ENCODE measurements around the gene DENND5B.

DNA sequence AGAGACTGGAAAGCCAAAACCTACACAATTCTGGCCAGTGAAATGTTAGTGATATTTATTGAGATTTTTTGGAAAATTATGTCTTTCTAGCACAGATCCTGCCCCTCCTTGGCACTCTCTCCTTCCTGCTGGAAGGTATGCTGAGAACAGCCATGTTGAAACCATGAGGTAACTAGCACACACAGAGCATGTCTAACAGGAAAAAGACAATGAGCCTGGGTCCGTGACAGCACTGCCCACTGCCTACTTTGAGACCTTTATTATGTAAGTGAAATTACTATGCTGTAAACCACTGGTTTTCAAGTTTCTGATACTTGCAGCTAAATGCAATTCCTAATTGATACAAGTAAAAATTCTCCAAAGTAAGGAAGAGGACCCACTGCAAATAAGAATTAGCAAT lies 183.4 kb downstream of the DENND5B start:
- TF ChIP-seq FOXK2 (IDR thresholded peaks at IDR 0.05) (no peak), BHLHE40 (IDR thresholded peaks at IDR 0.05; ENCODE audit: borderline replicate concordance) (no peak), ARNT (IDR thresholded peaks at IDR 0.05) (no peak), SP1 (IDR thresholded peaks at IDR 0.05) (no peak), FOXA1 (IDR thresholded peaks at IDR 0.05) (no peak)
- TF ChIP-seq, protein P1, sequence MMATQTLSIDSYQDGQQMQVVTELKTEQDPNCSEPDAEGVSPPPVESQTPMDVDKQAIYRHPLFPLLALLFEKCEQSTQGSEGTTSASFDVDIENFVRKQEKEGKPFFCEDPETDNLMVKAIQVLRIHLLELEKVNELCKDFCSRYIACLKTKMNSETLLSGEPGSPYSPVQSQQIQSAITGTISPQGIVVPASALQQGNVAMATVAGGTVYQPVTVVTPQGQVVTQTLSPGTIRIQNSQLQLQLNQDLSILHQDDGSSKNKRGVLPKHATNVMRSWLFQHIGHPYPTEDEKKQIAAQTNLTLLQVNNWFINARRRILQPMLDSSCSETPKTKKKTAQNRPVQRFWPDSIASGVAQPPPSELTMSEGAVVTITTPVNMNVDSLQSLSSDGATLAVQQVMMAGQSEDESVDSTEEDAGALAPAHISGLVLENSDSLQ (IDR thresholded peaks at IDR 0.05): no peak

All from HEK293T (cell line).